Umbilical cord (tissue), 2 donors: ENCODE measurements around the gene CFAP410. TPM values are rescaled to one million over a fixed set of nuclear protein-coding genes. Genes with fewer than 3 reads are reported as not detected.

ENCODE experiments used
- DNase-seq: peaks from one replicate; pipeline ENCODE4 v3.0.0-alpha.2; 2015; ENCODE audit warnings: low spot score
- total RNA-seq: library from RNA; depleted of rRNA; stranded (reverse); fragments of >200 nt; gene quantifications from one replicate; pipeline ENCODE4 v1.2.3, GENCODE V29; 2014; ENCODE audit warnings: low replicate concordance; ENCODE audit not compliant: insufficient read depth

The CFAP410 gene
- total RNA-seq, 1 donor from 2014 or later, result 14.4 TPM

GRCh38 chr21:44300262-44300959 lies 38.8 kb downstream of the CFAP410 start:
- DNase-seq, result peak; percentile 85

GRCh38 chr21:44299458-44300261 lies 39.5 kb downstream of the CFAP410 start, which contains the start of gene PFKL:
TSS of gene PFKL (plus strand) at chr21:44300053. CDS start at chr21:44300106, 53 bp downstream.
- peak; percentile 87 for DNase-seq

GRCh38 chr21:44299085-44299457 lies 40.1 kb downstream of the CFAP410 start:
- no peak for DNase-seq

GRCh38 chr21:44298301-44298700 lies 40.9 kb downstream of the CFAP410 start:
- no peak for DNase-seq

GRCh38 chr21:44297525-44298290 lies 41.5 kb downstream of the CFAP410 start:
- peak; percentile 88 for DNase-seq

- DNase-seq, result no peak
Measured at GRCh38 chr21:44296916-44297315, 42.3 kb downstream of the CFAP410 start.

GRCh38 chr21:44296103-44296519 lies 43.1 kb downstream of the CFAP410 start:
- no peak for DNase-seq

GRCh38 chr21:44295646-44296045 lies 43.5 kb downstream of the CFAP410 start:
- no peak for DNase-seq

- DNase-seq, result no peak
Measured at GRCh38 chr21:44295163-44295573, 44.0 kb downstream of the CFAP410 start.

GRCh38 chr21:44294391-44295162 lies 44.6 kb downstream of the CFAP410 start:
- no peak for DNase-seq

GRCh38 chr21:44293551-44294231 lies 45.5 kb downstream of the CFAP410 start:
- DNase-seq, result no peak

- DNase-seq, result no peak
Measured at GRCh38 chr21:44292812-44293195, 46.4 kb downstream of the CFAP410 start.

- no peak for DNase-seq
Measured at GRCh38 chr21:44291936-44292811, 47.0 kb downstream of the CFAP410 start.

- DNase-seq, result no peak
Measured at GRCh38 chr21:44291078-44291935, 47.9 kb downstream of the CFAP410 start.

GRCh38 chr21:44290327-44291077 lies 48.7 kb downstream of the CFAP410 start:
- DNase-seq, result no peak

GRCh38 chr21:44289381-44290010 lies 49.7 kb downstream of the CFAP410 start:
- DNase-seq, result no peak
